HPDE6-E6E7 (cell line): ENCODE data around the gene MFAP1.
A peak's percentile ranks its signal among the peaks of the same experiment; 100 is the strongest.
"Not testable (repeated sequence)": the region's sequence is repeated elsewhere in the genome, so short reads cannot be mapped to it uniquely, and the experiment has no call there.

Experiments used
- DNase-seq: peaks from one replicate; pipeline ENCODE4 v3.0.0; 2011; ENCODE audit warnings: missing footprints; ENCODE audit errors: extremely low spot score

The MFAP1 gene, protein sequence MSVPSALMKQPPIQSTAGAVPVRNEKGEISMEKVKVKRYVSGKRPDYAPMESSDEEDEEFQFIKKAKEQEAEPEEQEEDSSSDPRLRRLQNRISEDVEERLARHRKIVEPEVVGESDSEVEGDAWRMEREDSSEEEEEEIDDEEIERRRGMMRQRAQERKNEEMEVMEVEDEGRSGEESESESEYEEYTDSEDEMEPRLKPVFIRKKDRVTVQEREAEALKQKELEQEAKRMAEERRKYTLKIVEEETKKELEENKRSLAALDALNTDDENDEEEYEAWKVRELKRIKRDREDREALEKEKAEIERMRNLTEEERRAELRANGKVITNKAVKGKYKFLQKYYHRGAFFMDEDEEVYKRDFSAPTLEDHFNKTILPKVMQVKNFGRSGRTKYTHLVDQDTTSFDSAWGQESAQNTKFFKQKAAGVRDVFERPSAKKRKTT

DNA sequence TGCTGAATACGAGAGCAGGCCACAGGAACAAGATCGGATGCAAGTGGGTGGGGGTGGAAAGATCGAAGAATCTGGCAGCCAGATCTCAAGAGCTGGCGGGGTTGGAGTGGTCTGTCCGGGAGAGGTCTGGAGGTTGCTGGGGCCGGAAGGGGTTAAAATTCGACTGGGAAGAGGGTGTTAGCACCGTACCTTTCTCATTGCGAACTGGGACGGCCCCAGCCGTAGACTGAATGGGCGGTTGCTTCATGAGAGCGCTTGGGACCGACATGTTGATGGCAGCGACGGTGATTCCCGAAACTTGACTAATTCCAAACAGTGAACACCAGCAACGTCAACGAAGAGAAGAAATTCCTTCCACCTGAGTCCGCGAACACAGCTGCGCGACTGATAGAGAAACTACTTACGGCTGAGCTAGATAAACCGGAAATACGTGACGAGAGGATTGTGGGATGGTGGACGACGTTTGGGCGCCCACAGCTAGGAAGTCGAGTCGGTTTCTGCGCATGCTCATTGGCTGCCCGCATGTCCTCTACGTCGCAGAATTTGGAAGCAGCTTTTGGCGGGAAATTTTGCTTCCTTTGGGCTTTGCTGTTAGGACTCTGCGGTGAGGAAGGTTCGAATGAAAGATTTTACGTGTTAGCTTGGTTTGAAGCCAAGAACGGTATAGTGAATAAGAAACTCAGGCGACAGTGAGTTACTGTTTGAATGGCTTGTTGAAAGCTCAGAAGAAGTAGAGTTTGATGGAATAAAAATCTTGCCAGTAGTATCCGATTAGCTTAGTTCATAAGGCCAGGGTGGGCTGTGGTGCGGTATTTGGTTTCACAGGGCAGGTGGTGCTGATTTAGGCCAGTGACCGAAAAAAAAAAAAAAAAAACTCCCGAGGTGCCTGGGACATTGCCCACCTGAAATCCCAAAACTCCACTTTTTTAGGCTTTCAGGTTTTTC lies at the start of gene MFAP1:
MFAP1 (minus strand) TSS at position 389 of the 945 bp plus-strand sequence; CDS start at position 268, 121 bp downstream.
- peak; percentile 98 for DNase-seq

DNA sequence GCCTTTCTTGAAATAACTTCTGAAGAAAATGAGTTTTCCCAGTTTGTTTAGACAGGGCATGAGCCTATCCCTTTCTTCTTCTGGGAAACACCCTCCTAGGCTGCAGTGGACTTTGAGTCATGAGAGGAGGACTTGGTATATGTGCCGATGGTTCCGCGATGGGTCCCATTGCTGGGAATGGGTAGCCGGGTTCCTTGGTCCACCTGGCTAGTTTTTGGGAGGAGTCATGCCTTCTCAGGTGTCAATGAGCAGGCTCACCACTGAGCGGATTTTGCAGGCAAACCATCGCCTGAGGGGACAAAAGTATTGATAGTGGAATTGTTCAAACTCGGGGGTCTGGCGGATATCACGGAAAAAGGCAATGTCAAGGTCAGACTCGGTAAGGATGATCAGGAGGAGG lies 49.2 kb upstream of the MFAP1 start:
- no peak for DNase-seq

DNA sequence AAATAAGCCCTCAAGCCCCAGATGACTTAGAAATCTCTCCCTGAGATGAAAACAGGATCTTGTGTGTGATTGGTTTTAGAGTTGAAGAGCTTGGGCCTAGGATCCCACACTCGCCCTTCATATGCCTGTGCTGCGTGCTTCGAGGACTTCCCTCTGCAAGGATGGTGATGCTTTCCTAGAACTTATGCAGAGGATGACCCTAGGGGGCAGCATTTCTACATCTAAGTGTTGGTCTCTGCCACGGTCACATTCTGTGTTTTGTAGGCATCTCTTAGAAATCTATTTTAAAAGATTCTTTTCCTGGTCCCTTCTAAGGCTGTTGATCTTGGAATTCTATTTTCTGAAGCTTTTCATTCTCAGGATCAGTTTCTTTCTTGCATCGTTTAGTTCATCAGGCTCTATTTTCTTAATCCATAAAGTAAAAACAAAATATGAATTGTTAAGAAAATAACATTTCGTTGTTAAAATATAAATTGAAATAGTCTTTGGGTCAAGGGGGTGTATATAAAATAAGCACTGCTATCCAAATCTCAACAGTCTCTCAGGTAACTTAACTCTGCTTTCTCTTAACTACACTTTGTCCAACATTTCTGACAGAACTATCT lies 48.0 kb upstream of the MFAP1 start:
- peak; percentile 49 for DNase-seq

DNA sequence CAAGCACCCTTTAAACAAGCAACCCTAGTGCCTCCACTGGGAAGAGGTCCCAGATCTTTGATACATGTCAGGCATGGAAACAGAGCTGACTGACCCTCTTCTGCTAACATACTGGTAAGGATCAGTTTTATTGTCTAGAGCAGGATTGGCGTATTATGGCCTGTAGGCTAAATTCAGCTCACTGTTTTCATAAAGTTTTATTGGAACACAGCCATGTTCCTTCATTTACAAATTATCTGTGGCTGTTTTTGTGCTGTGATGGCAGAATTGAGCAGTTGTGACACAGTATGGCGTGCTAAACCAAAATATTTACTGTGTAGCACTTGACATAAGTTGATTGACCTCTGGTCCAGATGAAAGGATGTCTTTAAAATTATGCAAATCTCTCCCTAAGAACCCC lies 47.3 kb upstream of the MFAP1 start:
- DNase-seq = no peak

DNA sequence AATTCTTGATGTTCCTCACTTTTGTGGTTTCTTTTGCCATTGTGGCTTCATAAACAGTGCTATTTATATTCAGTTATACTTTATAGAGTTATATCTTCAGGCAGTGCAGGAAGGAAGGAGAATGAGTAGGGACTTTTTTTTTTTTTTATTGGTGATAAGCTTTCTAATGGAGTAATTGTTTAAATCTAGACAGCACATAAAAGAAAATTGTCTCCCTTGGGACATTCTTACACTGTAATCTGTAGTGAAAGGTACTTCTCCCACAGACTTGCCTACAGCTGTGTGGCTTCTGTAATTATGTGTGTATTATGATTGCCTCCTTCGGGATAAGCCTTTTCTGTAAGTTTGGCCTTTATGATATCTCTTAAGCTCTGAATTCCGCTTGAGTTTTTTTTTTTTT lies 43.9 kb upstream of the MFAP1 start:
- no peak for DNase-seq

DNA sequence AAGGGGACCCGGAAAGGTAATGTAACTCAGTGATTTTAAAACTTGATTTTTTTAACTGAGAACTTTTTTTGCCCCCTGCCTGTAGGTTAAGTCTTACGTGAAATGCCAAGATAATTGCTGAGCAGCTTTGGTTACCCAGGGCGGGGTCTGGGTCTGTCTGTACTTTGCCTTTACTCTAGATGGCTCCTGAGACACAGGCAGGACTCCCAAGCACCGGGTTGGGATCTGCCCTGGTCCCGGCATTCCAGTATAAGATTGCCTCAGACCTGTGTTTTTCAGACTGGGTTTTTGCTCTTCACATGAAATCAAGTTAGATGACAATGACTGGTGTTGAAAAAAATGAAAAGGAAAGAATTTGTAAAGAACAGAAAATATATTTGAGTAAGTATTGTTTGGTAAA lies 42.6 kb upstream of the MFAP1 start:
- no peak for DNase-seq

DNA sequence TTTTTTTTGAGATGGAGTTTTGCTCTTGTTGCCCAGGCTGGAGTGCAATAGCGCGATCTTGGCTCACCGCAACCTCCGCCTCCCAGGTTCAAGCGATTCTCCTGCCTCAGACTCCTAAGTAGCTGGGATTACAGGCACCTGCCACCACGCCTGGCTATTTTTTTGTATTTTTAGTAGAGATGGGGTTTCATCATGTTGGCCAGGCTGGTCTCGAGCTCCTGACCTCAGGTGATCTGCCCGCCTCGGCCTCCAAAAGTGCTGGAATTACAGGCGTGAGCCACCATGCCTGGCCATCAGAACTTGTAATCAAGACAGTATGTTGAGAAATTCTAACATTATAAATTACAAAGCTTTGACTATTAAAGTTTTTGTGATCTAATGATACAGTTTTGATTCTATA lies 42.1 kb upstream of the MFAP1 start:
- not testable (repeated sequence) for DNase-seq

DNA sequence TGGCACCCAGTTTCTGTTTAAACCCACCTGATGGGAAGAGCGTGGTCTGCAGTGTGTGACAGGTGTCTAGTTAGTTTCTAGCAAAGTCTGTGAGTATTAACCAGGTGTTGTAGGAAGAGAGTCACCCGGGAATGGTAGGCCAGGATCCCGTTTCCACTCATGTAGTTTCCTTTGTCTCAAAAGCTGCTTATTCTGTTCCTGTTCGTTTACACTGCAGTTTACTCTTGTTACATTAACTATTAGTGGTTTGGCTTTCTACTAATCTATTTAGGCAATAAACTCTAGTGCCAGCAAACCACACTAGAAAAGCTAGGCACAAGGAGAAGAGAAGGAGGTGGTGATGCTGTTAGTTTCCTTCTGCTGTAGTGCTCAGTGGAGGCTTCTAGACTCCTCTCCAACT lies 35.1 kb upstream of the MFAP1 start:
- DNase-seq = no peak

DNA sequence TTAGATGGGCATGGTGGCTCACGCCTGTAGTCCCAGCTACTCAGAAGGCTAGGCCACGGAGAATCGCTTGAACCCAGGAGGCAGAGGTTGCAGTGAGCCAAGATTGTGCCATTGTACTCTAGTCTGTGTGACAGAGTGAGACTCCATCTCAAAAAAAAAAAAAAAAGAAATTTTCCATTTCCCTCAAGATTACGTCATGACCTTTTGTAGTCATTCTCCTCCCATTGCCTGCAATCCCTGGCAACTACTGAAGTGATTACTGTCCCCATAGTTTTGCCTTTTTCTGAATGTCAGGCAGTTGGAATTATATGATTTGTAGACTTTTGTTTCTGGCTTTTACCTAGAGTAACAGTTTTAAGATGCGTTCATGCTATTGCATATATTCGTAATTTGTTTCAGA lies 30.3 kb upstream of the MFAP1 start:
- DNase-seq = no peak

DNA sequence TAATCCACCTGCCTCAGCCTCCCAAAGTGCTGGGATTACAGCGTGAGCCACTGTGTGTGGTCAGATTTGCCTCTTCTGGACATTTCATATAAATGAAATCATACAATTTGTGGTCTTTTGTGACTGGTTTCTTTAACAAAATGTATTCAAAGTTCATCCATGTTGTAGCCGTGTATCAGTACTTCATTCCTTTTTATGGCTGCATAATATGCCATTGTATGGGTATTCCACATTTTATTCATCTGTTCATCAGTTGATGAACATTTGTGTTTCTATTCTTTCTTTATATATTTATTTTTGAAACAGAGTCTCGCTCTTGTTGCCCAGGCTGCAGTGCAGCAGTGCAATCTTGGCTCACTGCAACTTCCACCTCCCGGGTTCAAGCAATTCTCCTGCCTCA lies 28.1 kb upstream of the MFAP1 start:
- DNase-seq = no peak

DNA sequence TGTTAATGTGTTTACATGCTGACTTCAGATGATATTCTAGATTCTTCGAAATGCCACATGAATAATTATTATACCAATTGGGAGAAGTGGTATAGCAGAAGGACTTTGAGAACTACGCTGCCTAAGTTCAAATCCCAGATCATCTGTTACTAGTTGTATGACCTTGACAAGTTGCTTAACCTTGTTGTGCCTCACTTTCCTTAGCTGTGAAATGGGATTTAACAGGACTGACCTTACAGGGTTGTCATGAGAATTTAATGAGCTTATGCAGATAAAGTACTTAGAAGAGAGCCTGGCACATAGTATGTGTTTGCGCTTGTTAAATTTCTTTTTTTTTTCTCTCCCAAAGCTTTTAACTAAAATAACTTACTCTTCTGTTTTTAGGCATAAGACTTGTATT lies 26.8 kb upstream of the MFAP1 start:
- DNase-seq = no peak

DNA sequence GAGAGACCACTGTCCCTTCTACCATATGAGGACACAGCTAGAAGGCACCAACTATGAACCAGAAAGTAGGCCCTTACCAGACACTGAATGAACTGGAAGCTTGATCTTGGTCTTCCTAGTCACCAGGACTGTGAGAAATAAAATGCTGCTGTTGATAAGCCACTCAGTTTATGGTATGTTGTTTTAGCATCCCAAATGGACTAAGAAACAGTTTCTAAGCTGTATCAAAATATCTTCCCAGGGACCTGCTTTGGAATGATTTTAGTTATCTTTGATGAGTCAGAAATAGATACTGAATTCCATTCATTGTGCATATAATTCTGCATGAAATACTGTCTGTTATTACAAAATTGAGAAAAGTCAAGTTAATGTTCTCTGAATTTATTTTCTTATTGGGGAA lies 20.9 kb upstream of the MFAP1 start:
- DNase-seq = no peak

DNA sequence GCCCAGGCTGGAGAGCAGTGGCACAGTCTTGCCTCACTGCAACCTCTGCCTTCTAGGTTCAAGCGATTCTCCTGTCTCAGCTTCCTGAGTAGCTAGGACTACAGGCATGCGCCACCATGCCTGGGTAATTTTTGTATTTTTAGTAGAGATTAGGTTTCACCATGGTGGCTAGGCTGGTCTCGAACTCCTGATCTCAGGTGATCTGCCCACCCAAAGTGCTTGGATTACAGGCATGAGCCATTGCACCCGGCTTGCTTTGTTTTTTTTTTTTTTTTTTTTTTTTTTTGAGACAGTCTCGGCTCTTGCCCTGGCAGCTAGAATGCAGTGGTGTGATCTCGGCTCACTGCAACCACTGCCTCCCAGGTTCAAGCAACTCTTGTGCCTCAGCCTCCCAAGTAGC lies 8.0 kb upstream of the MFAP1 start:
- not testable (repeated sequence) for DNase-seq

DNA sequence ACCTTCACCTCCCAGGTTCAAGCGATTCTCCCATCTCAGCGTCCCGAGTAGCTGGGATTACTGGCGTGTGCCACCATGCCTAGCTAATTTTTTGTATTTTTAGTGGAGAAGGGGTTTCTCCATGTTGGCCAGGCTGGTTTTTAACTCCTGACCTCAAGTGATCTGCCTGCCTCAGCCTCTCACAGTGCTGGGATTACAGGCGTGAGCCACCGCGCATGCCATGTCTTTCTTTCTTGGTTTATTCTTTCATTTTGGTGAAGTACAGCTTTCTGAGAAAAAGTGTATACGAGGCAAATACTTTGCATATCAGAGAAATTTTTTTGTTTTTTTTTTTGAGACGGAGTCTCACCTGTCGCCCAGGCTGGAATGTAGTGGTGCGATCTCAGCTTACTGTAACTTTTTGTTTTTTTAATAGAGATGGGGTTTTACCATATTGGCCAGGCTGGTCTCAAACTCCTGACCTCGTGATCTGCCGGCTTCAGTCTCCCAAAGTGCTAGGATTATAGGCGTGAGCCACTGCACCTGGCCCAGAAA lies 7.1 kb upstream of the MFAP1 start:
- not testable (repeated sequence) for DNase-seq

DNA sequence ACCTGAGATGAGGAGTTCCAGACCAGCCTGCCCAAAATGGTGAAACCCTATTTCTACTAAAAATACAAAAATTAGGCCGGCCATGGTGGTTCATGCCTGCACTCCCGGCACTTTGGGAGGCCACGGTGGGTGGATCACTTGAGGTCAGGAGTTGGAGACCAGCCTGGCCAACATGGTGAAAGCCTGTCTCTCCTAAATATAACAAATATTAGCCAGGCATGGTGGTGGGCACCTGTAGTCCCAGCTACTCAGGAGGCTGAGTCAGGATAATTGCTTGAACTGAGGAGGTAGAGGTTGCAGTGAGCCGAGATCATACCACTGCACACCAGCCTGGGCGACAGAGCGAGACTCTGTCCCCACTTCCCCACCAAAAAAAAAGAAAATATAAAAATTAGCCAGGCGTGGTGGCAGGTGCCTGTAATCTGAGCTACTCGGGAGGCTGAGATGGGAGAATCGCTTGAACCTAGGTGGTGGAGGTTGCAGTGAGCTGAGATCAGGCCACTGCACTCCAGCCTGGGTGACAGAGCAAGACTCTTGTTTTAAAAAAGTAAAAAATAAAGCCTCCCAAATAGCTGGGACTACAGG lies 6.3 kb upstream of the MFAP1 start:
- DNase-seq = not testable (repeated sequence)

DNA sequence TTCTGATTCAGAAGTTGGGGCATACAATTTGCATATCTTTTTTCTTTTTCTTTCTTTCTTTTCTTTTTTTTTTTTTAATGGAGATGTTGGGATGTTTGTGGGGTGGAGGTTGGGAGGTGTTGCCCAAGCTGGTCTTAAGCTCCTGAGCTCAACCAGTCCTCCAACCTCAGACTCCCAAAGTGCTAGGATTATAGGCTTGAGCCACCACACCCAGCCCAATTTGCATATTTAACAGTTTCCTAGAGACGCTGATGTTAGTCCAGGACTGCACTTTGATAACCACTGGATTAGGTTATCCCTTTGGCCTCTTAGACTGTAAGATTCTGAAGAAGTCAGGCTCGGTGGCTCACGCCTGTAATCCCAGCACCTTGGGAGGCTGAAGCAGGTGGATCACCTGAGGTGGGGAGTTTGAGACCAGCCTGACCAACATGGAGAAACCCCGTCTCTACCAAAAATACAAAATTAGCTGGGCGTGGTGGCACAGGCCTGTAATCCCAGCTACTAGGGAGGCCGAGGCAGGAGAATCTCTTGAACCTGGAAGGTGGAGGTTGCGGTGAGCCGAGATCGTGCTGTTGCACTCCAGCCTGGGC lies 5.6 kb upstream of the MFAP1 start:
- not testable (repeated sequence) for DNase-seq

DNA sequence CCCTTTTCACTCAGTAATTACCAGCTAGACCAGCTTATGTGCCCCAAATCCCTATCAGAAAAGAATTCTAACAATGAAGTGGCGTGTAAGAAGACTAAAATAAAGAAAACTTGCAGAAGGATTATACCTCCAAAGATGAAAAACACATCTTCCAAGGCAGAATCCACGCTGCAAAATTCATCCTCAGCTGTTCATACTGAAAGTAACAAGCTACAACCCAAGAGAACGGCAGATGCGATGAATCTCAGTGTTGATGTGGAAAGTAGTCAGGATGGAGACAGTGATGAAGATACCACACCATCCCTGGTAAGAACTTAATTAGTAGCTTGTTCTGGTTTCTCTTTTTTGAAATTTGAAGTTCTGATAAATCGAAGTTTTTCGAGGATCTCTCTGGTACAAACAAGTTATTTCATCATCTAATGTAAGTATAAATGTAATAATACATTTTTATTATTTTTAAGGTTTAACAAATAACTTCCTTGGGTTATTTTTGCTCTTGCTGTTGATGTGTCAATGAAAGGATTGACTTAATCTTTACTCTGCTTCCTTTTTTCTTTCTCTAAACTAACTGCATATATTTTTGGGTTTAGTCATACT lies 3.7 kb upstream of the MFAP1 start:
- no peak for DNase-seq

DNA sequence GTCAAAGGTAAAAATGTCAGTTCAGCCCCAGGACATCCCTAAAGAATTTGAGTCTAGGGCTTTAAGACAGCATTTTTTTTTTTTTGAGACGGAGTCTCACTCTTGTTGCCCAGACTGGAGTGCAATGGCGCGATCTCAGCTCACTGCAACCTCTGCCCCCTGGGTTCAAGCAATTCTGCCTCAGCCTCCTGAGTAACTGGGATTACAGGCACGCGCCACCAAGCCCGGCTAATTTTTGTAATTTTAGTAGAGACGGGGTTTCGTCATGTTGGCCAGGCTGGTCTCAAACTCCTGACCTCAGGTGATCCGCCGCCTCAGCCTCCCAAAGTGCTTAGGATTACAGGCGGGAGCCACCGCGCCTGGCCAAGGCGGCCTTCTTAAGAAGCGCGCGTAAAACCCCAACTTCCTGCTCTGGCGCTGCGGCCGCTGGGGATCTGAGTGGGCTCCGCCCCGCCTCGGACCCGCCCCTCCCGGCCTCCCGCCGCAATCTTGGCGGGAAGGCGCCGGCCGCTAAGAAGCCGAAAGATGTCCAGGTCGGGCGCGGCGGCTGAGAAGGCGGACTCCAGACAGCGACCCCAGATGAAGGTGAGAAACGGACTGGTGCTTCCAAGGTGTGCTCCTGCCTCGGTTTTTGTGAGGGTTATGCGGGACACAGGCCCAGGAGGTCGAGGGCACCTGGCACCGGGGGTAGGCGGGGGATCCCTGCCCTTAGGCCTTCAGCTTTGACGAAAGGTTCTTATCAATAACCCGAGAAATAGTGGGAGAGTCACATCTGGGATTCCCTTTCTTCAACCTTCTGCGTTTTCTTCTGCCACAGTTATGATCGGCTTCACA lies 2.2 kb upstream of the MFAP1 start, which contains the start of gene WDR76:
WDR76 (plus strand) TSS at position 495 of the 834 bp plus-strand sequence; CDS start at position 526, 31 bp downstream.
- DNase-seq = peak; percentile 83

DNA sequence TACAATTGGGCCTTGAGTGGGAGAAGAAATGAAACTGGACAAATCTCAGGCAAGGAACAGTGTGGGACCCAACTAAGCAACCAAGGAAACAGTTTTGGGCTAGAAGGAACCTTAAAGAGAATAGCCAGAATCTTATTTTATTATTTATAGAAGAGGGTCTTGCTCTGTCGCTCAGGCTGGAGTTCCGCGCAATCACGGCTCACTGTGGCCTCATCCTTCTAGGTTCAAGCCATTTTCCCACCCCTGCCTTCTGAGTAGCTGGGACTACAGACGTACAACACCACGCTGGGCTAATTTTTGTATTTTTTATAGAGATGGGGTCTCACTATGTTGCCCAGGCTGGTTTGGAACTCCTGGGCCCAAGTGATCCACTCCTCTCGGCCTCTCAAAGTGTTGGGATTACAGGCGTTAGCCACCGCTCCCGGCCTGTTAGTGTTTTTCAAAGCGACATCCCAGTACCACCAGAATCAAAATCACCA lies 1.6 kb upstream of the MFAP1 start:
- DNase-seq = no peak

DNA sequence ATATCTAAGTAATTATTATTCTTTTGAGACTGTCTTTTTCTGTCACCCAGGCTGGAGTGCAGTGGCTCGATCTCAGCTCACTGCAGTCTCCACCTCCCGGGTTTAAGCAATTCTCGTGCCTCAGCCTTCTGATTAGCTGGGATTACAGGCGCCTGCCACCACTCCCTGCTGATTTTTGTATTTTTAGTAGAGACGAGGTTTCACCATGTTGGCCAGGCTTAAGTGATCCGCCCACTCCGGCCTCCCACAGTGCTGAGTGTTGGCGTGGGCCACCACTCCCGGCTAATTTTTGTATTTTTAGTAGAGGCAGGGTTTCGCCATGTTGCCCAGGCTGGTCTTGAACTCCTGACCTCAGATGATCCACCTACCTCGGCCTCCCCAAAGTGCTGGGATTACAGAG lies 815 bp upstream of the MFAP1 start:
- DNase-seq = not testable (repeated sequence)
